ENCODE measurements around the gene OST4.

GRCh38 chr2:27038012-27038411 lies 33.4 kb downstream of the OST4 start:
- TF ChIP-seq POLR2A (IDR thresholded peaks at IDR 0.05) (no peak), CTCF (IDR thresholded peaks at IDR 0.05) (no peak), POLR2AphosphoS5 (IDR thresholded peaks at IDR 0.05) (no peak), EP300 (IDR thresholded peaks at IDR 0.05) (no peak)

All from upper lobe of left lung (tissue), 4 donors.